Measurements from ENCODE around the gene LAMP2. TPM values are rescaled to one million over a fixed set of nuclear protein-coding genes. Genes with fewer than 3 reads are reported as not detected.

The LAMP2 gene
- total RNA-seq, 1 experiment from 2014 or later = 67.0 TPM

GRCh38 chrX:120462370-120462769 is 6.7 kb downstream of the LAMP2 start:
- Mint-ChIP-seq H3K4me1 (ENCODE audit: insufficient read depth, unreplicated experiment) (peaks cover 34% of the 10 kb centered on the region), H3K27me3 (ENCODE audit: insufficient read depth, unreplicated experiment) (no peaks in the 10 kb centered on the region), H3K4me3 (ENCODE audit: unreplicated experiment) (no peak overlapping the region), H3K9me3 (ENCODE audit: unreplicated experiment) (no peaks in the 10 kb centered on the region), H3K36me3 (ENCODE audit: insufficient read depth, unreplicated experiment) (peaks cover 4% of the 10 kb centered on the region), H3K27ac (ENCODE audit: low read depth, unreplicated experiment) (no peak overlapping the region)
- DNase-seq (ENCODE audit: unreplicated experiment) = no peak
- TF ChIP-seq, protein P1, sequence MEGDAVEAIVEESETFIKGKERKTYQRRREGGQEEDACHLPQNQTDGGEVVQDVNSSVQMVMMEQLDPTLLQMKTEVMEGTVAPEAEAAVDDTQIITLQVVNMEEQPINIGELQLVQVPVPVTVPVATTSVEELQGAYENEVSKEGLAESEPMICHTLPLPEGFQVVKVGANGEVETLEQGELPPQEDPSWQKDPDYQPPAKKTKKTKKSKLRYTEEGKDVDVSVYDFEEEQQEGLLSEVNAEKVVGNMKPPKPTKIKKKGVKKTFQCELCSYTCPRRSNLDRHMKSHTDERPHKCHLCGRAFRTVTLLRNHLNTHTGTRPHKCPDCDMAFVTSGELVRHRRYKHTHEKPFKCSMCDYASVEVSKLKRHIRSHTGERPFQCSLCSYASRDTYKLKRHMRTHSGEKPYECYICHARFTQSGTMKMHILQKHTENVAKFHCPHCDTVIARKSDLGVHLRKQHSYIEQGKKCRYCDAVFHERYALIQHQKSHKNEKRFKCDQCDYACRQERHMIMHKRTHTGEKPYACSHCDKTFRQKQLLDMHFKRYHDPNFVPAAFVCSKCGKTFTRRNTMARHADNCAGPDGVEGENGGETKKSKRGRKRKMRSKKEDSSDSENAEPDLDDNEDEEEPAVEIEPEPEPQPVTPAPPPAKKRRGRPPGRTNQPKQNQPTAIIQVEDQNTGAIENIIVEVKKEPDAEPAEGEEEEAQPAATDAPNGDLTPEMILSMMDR (IDR thresholded peaks at IDR 0.05; ENCODE audit: unreplicated experiment) = no peak
- intact Hi-C loops (cut with micrococcal nuclease) = loop anchor here (10.0 kb wide), 1 partner anchor 218 kb away; no protein-coding TSS in a partner anchor
- POLR2A ChIA-PET = interaction anchor here (0.6 to 1.1 kb wide), 2 partner anchors 143 to 212 kb away, joined by 3 to 5 read pairs; partner anchors contain the start of gene ZBTB33
- CTCF ChIA-PET = interaction anchor here (0.6 to 2.5 kb wide), 4 partner anchors 10 to 1100 kb away, joined by 3 to 13 read pairs (median 6); no protein-coding TSS in a partner anchor
- no TSS peak for BruUV-seq (replicated peaks)

DNA sequence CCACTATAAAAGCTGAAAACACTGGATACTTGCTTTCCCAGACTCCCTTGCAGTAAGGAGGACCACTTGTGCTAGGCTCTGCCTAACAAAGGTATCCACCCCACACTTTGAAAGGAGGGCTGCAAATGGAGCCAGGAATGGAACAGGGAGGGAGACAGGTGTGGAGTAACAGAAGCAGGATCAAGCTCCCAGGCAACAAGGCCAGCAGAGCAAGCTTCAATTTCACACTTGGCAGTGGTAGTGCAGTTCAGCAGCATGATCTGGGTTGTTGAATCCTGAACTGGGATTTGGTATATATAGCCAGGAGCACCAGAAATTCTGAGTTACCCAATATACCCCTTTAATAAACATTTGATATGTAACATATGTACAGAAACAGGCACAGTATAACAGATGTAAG is 9.8 kb downstream of the LAMP2 start:
- POLR2A ChIA-PET = interaction anchor here (2.1 kb wide), 1 partner anchor 102 kb away, joined by 7 read pairs; the partner anchor contains the start of gene CUL4B
- H3K27me3 Mint-ChIP-seq (ENCODE audit: insufficient read depth, unreplicated experiment) = no peaks in the 10 kb centered on the region
- TF ChIP-seq, protein P1 (IDR thresholded peaks at IDR 0.05; ENCODE audit: unreplicated experiment) = no peak

DNA sequence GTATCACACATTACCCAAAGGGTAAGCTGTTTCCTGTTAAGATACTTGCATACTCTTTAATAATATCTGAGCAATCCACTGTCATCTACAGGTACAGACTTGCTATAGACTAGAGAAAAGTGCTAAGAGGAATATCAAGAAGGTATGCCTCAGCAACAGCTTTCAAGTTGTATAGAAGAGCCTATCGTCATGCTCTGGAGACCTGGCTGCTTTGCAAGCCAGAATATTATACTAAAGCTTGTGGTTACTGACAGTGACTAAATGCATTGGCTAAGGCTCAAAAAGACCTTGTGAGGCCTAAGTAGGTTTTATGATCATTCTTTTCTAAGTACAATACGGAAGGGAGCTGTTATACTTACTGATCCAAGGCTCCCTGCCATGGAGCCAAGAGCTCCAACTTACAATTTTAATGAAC is 11.3 kb downstream of the LAMP2 start:
- Mint-ChIP-seq H3K9me3 (ENCODE audit: unreplicated experiment) (no peaks in the 10 kb centered on the region), H3K27me3 (ENCODE audit: insufficient read depth, unreplicated experiment) (no peaks in the 10 kb centered on the region), H3K4me3 (ENCODE audit: unreplicated experiment) (no peak overlapping the region), H3K36me3 (ENCODE audit: insufficient read depth, unreplicated experiment) (peaks cover 31% of the 10 kb centered on the region), H3K4me1 (ENCODE audit: insufficient read depth, unreplicated experiment) (peaks cover 27% of the 10 kb centered on the region), H3K27ac (ENCODE audit: low read depth, unreplicated experiment) (peak overlapping the region; percentile 90)
- ChIA-PET CTCF (interaction anchor here (0.7 to 1.8 kb wide), 8 partner anchors 9 to 245 kb away, joined by 3 to 9 read pairs (median 5); partner anchors contain the start of gene LAMP2), POLR2A (interaction anchor here (0.6 to 3.4 kb wide), 16 partner anchors 8 to 215 kb away, joined by 3 to 66 read pairs (median 6); partner anchors contain the start of genes CUL4B, LAMP2 and ZBTB33)
- BruUV-seq (replicated peaks) = no TSS peak
- intact Hi-C loops (cut with micrococcal nuclease) = loop anchor here (10.0 kb wide), 1 partner anchor 143 kb away; the partner anchor contains the start of gene TMEM255A
- DNase-seq (ENCODE audit: unreplicated experiment) = peak; percentile 91
- TF ChIP-seq, protein P1 (IDR thresholded peaks at IDR 0.05; ENCODE audit: unreplicated experiment) = no peak

More for the DNA sequence above, 9.8 kb downstream of the LAMP2 start:
- Mint-ChIP-seq H3K36me3 (ENCODE audit: insufficient read depth, unreplicated experiment) (peaks cover 24% of the 10 kb centered on the region), H3K4me3 (ENCODE audit: unreplicated experiment) (no peak overlapping the region), H3K9me3 (ENCODE audit: unreplicated experiment) (no peaks in the 10 kb centered on the region), H3K4me1 (ENCODE audit: insufficient read depth, unreplicated experiment) (peaks cover 24% of the 10 kb centered on the region), H3K27ac (ENCODE audit: low read depth, unreplicated experiment) (peak overlapping the region; percentile 90)
- CTCF ChIA-PET = interaction anchor here (1.0 to 1.8 kb wide), 3 partner anchors 10 to 33 kb away, joined by 4 to 7 read pairs (median 5); no protein-coding TSS in a partner anchor
- intact Hi-C loops (cut with micrococcal nuclease) = loop anchor here (10.0 kb wide), 1 partner anchor 145 kb away; the partner anchor contains the start of gene TMEM255A
- no TSS peak for BruUV-seq (replicated peaks)
- DNase-seq (ENCODE audit: unreplicated experiment) = no peak

GRCh38 chrX:120456973-120457372 is 12.1 kb downstream of the LAMP2 start:
- H3K4me1 Mint-ChIP-seq (ENCODE audit: insufficient read depth, unreplicated experiment) = peaks cover 27% of the 10 kb centered on the region
- POLR2A ChIA-PET = interaction anchor here (0.7 to 3.4 kb wide), 8 partner anchors 8 to 206 kb away, joined by 3 to 66 read pairs (median 10); partner anchors contain the start of genes LAMP2 and ZBTB33
- TF ChIP-seq, protein P1 (IDR thresholded peaks at IDR 0.05; ENCODE audit: unreplicated experiment) = no peak
- H3K9me3 Mint-ChIP-seq (ENCODE audit: unreplicated experiment) = no peaks in the 10 kb centered on the region
- no TSS peak for BruUV-seq (replicated peaks)
- no peaks in the 10 kb centered on the region for H3K27me3 Mint-ChIP-seq (ENCODE audit: insufficient read depth, unreplicated experiment)
- H3K36me3 Mint-ChIP-seq (ENCODE audit: insufficient read depth, unreplicated experiment) = peaks cover 31% of the 10 kb centered on the region
- CTCF ChIA-PET = interaction anchor here (0.6 to 1.6 kb wide), 8 partner anchors 11 to 436 kb away, joined by 3 to 9 read pairs (median 4); partner anchors contain the start of gene LAMP2
- intact Hi-C loops (cut with micrococcal nuclease) = loop anchor here (10.0 kb wide), 1 partner anchor 142 kb away; the partner anchor contains the start of gene TMEM255A
- peak; percentile 77 for DNase-seq (ENCODE audit: unreplicated experiment)
- no peak overlapping the region for H3K27ac Mint-ChIP-seq (ENCODE audit: low read depth, unreplicated experiment)
- H3K4me3 Mint-ChIP-seq (ENCODE audit: unreplicated experiment) = peak overlapping the region; percentile 48

Data from MCF 10A (cell line).